Measurements from ENCODE around the gene DNAJA3.

Gene DNAJA3

GRCh38 chr16:4407543-4408322 is 17.9 kb upstream of the DNAJA3 start:
- FAIRE-seq, result no peak

GRCh38 chr16:4408323-4408690 is 17.4 kb upstream of the DNAJA3 start:
- FAIRE-seq, result no peak

GRCh38 chr16:4409081-4409932 is 16.4 kb upstream of the DNAJA3 start:
- FAIRE-seq, result no peak

GRCh38 chr16:4410335-4411075 is 15.2 kb upstream of the DNAJA3 start:
- no peak for FAIRE-seq

DNA sequence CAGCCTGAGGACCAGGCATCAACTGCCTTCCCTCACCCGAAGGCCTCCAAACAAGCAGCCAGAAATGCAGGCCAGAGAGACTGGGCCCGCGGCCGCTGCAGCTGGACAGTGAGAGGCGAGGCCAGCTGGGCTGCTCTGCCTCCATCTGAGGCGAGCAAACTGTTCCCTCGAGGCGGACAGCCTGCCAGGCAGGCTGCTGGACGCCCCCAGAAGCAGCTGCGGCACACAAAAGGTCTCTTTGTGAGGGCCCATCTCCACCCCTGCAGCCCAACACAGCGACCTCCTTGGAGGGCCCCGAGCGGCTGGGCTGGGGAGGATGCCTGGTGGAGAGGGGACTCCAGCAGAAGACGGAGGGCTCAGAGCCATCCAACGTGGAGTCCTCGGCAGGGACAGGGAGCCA is 14.0 kb upstream of the DNAJA3 start:
- no peak for FAIRE-seq

- no peak for FAIRE-seq
Measured at GRCh38 chr16:4412159-4412558, 13.5 kb upstream of the DNAJA3 start.

GRCh38 chr16:4412854-4413253 is 12.8 kb upstream of the DNAJA3 start:
- FAIRE-seq, result no peak

DNA sequence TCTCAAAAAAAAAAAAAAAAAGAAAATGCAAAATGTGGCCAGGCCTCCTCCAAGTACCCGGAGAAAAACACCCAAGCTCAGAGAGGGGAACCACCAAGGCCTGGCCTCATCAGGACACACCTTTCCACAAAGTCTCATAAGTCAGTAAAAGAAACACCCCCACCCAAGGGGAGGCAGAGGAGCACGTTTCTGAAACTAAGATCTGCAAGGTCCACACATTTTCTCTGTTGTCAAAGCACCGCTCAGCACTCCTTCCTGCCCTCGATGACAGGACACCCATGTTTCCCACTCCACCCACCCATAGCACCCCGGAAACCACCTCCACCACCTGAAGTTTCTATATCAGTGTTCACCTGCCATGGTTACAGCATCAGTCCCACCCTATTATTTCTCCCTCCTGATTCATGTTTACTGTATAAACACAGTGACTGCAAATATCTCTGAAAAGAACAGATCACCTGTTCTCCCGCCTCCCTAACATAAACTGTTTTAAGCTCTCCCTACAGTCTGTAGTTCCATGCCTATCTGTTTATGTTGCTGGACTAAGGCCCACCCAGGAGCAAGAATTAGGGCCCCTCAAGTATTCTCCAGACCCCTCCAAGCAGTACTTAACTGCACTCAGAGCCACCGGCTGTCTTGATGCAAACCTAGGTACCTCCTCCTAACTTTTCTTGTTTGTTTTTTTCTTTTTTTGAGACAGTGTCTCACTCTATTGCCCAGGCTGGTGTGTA is 11.3 kb upstream of the DNAJA3 start:
- FAIRE-seq, result no peak

- no peak for FAIRE-seq
Measured at GRCh38 chr16:4415538-4416199, 10.0 kb upstream of the DNAJA3 start.

GRCh38 chr16:4416200-4417032 is 9.3 kb upstream of the DNAJA3 start, which contains the start of gene CORO7:
Gene CORO7, minus strand, starts transcription at chr16:4416596. Its CDS starts 78 bp downstream, at chr16:4416518.
- no peak for FAIRE-seq

GRCh38 chr16:4419402-4419959 is 6.2 kb upstream of the DNAJA3 start:
- no peak for FAIRE-seq

DNA sequence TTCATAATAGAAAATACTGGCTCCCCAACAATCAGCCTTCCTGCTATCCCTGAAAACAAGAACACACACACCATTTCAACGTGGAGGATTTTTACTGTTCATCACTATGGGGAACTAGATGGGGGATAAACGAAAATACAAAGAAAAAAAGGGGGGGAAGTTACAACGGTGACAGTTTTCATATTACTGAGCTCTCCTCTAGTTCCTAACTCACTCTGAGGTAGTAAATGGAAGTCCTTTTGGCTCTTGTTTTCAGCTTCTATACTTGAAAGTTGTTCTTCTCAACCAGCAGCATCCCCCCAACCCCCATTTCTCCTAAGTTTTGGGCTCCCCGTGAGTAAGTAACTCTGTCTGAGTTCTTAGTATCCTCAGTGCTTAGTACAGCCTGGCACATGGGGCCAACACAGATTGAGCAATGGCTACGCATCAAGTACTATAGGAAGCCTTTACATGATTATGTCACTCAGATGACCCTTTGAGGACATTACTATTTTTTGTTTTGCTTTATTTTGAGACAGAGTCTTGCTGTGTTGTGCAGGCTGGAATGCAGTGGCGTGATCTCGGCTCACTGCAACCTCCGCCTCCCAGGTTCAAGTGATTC is 5.1 kb upstream of the DNAJA3 start:
- FAIRE-seq, result no peak

DNA sequence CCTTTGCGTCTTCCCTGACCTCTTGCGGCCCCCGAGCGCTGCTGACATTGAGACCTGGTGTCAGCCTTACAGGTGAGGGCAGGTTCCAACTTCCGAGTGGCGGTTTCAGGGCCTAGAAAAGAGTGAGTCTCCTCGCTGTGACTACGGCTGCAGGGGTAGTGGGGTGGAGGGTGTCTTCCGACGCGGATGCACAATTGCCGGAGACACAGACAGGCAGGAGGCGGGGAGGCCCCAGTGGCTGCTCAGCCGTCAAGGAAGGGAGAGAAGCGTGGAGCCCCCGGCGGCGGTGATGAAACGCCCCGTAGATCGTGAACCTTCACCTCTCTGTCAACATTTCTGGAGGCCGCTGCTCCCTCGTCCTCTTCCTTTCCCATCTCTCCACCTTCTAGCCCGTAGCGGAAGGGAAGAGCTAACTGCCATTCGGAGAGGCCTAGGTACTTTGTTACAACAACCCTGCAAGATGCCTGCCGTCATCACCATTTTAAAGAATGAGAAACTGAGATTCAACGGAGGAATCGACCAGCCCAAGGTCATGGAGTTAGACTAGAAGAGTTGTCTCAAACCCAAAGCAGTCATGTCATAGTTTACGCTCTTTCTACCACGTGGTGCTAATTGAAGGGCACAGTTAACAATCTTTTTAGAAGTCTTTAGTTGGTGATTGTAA is 485 bp downstream of the DNAJA3 start:
- FAIRE-seq, result no peak

- FAIRE-seq, result no peak
Measured at GRCh38 chr16:4426722-4427372, 1.2 kb downstream of the DNAJA3 start.

DNA sequence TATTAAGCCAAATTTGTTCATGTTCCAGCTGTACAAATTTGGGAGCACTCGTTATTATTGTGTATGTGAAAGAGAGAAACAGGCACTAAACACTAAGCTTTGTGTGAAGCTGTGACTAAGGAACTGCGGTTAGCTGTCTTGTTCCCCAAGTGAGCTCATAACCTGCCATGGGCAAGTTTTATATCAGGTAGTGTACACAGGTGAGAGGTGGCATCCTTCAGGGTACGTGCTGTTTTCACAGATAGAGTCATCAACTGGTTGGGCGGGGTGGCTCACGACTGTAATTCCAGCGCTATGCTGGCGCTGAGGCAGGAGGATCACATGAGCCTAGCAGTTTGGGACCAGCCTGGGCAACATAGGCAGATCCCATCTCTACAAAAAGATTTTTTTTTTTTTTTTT is 2.8 kb downstream of the DNAJA3 start:
- FAIRE-seq, result no peak

- FAIRE-seq, result no peak
Measured at GRCh38 chr16:4431023-4431422, 5.4 kb downstream of the DNAJA3 start.

DNA sequence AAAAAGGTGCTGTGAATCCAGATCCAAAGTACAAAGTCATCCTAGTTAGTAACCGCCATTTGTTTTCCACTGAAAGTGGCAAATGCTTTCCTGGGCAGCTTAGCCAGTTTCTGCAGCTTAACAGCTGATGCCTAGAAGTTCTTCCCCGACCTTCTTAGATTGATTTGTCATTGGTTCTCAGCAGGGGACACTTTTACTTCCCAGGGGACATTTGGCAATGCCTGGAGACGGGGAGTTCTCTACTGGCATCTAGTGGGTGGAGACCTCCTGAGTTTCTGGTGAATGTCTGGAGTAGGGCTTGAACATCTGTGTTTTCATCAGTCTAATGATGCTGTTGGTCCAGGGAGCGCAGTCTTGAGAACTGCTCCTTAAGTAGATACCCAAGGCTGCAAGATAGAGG is 7.6 kb downstream of the DNAJA3 start:
- no peak for FAIRE-seq

DNA sequence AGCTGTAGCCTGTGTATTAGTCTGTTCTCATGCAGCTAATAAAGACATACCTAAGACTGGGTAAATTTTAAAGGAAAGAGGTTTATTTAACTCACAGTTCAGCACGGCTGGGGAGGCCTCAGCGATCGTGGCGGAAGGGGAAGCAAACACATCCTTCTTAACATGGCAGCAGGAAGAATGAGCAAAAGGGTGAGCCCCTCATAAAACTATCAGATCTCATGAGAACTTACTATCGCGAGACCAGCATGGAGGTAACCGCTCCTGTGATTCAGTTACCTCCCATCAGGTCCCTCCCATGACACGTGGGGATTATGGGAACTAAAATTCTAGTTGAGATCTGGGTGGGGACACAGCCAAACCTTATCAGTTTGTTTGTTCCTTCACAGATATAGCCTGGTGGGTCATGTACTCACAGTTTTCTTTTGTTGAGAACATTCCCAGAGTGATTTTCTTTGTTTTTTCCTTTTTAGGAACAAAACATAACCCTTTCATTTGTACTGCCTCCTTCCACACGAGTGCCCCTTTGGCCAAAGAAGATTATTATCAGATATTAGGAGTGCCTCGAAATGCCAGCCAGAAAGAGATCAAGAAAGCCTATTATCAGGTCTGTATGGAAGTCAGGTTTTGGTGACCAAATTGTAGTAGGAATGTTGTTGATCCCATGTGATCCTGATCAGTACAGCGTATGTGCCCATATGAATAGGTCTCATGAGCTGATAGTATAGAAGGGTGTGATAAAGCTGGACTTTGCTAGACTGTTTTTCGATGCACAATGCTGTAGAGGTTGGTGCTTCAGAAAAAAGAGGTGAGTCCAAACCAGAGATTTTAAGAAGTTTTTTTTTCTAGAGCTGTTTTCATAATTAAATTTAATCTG is 8.5 kb downstream of the DNAJA3 start:
- no peak for FAIRE-seq

Measured in colon (tissue), 2 donors.